Activated naive CD4-positive, alpha-beta T cell treated with anti-CD3 and anti-CD28 coated beads, Interleukin-2, amount 50 U/mL, for 16 hours (primary cell): ENCODE data around the gene CYP24A1.

ENCODE experiments used
- DNase-seq: peaks from one replicate; pipeline ENCODE4 v3.0.0-alpha.2; 2020

The CYP24A1 gene

GRCh38 chr20:54173653-54174456, at the start of gene CYP24A1:
Gene CYP24A1 (minus strand): TSS chr20:54173986. CDS start chr20:54173579, 407 bp downstream.
- no peak for DNase-seq

DNA sequence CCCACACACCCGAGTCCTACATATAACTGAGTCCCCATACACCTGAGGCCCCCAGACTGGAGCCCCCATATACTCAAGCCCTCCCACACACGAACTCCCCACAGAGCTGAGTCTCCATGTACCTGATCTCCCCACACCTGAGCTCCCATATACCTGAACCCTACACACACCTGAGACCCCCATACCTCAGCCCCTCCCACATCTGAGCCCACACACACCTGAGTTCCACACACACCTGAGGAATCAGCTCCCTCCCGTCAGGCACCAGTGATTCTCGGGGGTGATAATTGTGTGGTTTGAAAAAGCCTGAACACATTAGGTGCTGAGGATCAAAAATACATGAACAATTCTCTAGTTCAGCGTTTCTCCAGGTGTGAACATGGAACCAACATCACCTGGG, 49.5 kb upstream of the CYP24A1 start:
- DNase-seq: no peak

- no peak for DNase-seq
Measured at GRCh38 chr20:54221996-54222890, 48.5 kb upstream of the CYP24A1 start.

- no peak for DNase-seq
Measured at GRCh38 chr20:54221353-54221752, 47.6 kb upstream of the CYP24A1 start.

DNA sequence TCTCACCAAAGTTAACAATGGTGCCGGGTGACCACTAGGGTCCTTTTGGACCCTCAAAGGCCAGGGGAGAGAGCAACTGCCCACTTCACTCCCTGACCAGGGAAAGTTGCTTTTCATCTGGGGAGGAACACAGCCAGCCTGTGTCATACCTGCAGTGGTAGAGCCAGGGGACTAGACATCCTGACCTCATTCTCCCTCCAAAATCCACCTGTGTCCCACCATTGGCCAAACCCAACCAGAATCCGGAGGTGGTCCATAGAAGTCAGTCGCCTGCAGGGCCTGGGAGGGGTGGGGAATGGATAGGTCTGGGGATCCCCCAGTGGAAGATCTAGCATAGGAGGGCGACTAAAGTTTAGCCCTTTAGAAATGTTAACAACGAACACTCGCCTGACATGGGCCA, 46.9 kb upstream of the CYP24A1 start:
- DNase-seq: no peak

GRCh38 chr20:54219751-54220426, 46.1 kb upstream of the CYP24A1 start:
- DNase-seq: no peak

DNA sequence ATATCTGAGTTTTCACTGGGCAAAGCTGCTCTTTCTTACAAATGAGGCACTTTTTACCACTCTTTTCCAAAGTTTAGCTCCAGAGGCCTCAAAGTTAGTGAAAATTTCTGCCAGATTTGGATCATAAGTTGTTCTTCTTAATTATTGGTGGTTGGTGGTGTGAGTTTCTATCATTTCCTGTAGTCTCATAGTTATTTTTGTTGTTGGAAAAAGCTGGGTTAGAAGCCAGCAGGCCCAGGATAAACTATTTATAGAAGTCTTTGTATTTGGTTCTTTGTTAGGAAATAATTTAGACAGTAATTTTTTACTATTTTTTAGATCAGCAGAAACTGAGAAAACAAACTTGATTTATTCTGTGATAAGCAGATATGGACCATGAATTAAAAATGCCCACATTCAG, 44.7 kb upstream of the CYP24A1 start:
- DNase-seq: no peak

GRCh38 chr20:54217762-54218161, 44.0 kb upstream of the CYP24A1 start:
- no peak for DNase-seq

GRCh38 chr20:54215157-54215789, 41.5 kb upstream of the CYP24A1 start:
- DNase-seq: no peak

GRCh38 chr20:54214566-54214965, 40.8 kb upstream of the CYP24A1 start:
- no peak for DNase-seq

- no peak for DNase-seq
Measured at GRCh38 chr20:54212871-54213270, 39.1 kb upstream of the CYP24A1 start.

GRCh38 chr20:54212226-54212625, 38.4 kb upstream of the CYP24A1 start:
- no peak for DNase-seq

DNA sequence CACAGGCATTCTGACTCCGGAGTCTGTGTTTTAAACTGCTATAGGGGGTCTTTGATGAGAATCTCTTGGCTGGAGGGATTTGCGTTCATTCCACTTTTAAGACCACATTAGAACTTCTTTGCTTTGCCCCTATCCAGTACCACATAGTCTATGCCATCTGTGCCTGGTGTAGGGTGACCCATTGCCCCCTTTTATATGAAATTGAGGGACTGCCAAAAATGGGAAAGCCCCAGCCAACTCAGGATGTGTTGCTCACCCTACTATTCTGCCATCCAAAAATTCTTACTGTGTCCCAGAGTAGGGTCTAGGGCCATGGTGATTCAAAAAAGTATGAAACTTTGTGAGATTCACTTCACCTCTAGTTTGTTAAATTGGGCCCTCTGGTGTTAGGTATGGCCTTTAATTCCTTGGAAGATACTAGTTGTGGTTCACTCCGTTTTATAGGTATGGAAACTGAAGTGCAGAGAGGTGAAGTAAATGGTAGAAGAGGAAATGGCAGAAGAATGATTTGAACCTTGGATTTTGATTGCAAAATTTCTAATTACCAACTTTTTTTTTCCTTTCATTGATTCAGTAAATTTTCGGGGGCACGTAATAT, 35.5 kb upstream of the CYP24A1 start:
- DNase-seq: no peak

- no peak for DNase-seq
Measured at GRCh38 chr20:54208548-54209176, 34.9 kb upstream of the CYP24A1 start.

- DNase-seq: peak; percentile 81
Measured at GRCh38 chr20:54207743-54208547, 34.2 kb upstream of the CYP24A1 start, which contains the start of gene PFDN4. Gene PFDN4 (plus strand): TSS chr20:54208087. CDS start chr20:54208101, 14 bp downstream.

DNA sequence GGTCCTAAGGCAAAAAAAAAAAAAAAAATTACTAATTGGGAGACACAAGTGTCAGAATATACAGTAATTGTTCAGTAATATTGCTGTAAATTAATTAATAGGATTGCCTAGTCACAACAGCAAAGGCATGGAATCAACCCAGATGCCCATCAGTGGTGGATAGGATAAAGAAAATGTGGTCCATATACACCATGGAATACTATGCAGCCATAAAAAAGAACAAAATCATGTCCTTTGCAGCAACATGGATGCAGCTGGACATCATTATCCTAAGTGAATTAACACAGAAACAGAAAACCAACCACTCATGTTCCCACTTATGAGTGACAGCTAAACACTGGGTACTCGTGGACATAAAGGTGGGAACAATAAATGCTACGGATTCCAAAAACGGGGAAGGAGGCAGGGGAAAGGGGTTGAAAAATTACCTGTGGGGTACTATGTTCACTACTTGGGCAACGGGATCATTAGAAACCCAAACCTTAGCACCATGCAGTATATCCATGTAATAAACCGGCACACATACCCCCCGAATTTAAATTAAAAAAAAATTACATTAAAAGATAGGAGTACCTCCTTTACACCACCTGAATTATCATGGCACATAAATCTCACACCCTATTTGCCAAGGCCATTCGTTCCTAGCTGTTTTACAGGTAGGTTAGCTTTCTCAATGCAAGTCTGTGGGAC, 33.4 kb upstream of the CYP24A1 start:
- DNase-seq: no peak

- no peak for DNase-seq
Measured at GRCh38 chr20:54205450-54205849, 31.7 kb upstream of the CYP24A1 start.

GRCh38 chr20:54204481-54204880, 30.7 kb upstream of the CYP24A1 start:
- DNase-seq: no peak

GRCh38 chr20:54204063-54204462, 30.3 kb upstream of the CYP24A1 start:
- DNase-seq: no peak

DNA sequence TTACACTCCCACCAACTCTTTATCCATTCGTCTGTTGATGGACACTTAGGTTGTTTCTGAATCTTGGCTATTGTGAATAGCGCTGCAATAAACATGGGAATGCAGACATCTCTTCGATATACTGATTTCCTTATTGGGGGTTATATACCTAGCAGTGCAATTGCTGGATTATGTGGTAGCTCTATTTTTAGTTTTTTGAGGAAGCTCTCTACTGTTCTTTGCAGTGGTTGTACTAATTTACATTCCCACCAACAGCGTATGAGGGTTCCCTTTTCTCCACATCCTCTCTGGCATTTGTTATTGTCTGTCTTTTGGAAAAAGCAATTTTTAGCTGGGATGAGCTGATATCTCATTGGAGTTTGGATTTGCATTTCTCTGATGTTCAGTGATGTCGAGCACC, 29.5 kb upstream of the CYP24A1 start:
- DNase-seq: no peak
